ENCODE results near the gene ABHD6. TPM values are rescaled to one million over a fixed set of nuclear protein-coding genes. Genes with fewer than 3 reads are reported as not detected.
A peak's percentile ranks its signal among the peaks of the same experiment; 100 is the strongest.
"Not testable (repeated sequence)": the region's sequence is repeated elsewhere in the genome, so short reads cannot be mapped to it uniquely, and the experiment has no call there.

ABHD6 gene
- total RNA-seq, 4 donors from 2014 or later, result 19.2 to 31.0 (median 21.5) TPM

- no peak for DNase-seq (ENCODE audit: low spot score)
- no peak for ATAC-seq (ENCODE audit: low FRiP score)
- TF ChIP-seq CTCF (IDR thresholded peaks at IDR 0.05), result no peak
Measured at GRCh38 chr3:58334013-58334321, 96.4 kb downstream of the ABHD6 start.

GRCh38 chr3:58334506-58334884 is 96.9 kb downstream of the ABHD6 start:
- no peak for TF ChIP-seq CTCF (IDR thresholded peaks at IDR 0.05)
- DNase-seq (ENCODE audit: low spot score) (no peak), ATAC-seq (ENCODE audit: low FRiP score) (no peak)

- ATAC-seq (ENCODE audit: low FRiP score), result peak; percentile 6
- DNase-seq (ENCODE audit: low spot score), result no peak
- TF ChIP-seq CTCF (IDR thresholded peaks at IDR 0.05), result no peak
Measured at GRCh38 chr3:58335652-58335947, 98.0 kb downstream of the ABHD6 start.

- ATAC-seq (ENCODE audit: low FRiP score) (no peak), DNase-seq (ENCODE audit: low spot score) (no peak)
- no peak for TF ChIP-seq CTCF (IDR thresholded peaks at IDR 0.05)
Measured at GRCh38 chr3:58336135-58336882, 98.7 kb downstream of the ABHD6 start.

GRCh38 chr3:58337190-58337589 is 99.6 kb downstream of the ABHD6 start:
- ATAC-seq (ENCODE audit: low FRiP score), result no peak
- no peak for DNase-seq (ENCODE audit: low spot score)
- no peak for TF ChIP-seq CTCF (IDR thresholded peaks at IDR 0.05)

GRCh38 chr3:58339146-58339545 is 101.6 kb downstream of the ABHD6 start:
- not testable (repeated sequence) for DNase-seq (ENCODE audit: low spot score); ATAC-seq (ENCODE audit: low FRiP score)

GRCh38 chr3:58340594-58341244 is 103.1 kb downstream of the ABHD6 start:
- DNase-seq (ENCODE audit: low spot score), result no peak

More at GRCh38 chr3:58340594-58341244, 103.1 kb downstream of the ABHD6 start:
- no peak for ATAC-seq (ENCODE audit: low FRiP score)
- no peak for TF ChIP-seq CTCF (IDR thresholded peaks at IDR 0.05)

All from omental fat pad (tissue), 4 donors.